ENCODE measurements around the gene CNEP1R1.
"Not testable (repeated sequence)": the region's sequence is repeated elsewhere in the genome, so short reads cannot be mapped to it uniquely, and the experiment has no call there.

CNEP1R1 gene, protein sequence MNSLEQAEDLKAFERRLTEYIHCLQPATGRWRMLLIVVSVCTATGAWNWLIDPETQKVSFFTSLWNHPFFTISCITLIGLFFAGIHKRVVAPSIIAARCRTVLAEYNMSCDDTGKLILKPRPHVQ

DNA sequence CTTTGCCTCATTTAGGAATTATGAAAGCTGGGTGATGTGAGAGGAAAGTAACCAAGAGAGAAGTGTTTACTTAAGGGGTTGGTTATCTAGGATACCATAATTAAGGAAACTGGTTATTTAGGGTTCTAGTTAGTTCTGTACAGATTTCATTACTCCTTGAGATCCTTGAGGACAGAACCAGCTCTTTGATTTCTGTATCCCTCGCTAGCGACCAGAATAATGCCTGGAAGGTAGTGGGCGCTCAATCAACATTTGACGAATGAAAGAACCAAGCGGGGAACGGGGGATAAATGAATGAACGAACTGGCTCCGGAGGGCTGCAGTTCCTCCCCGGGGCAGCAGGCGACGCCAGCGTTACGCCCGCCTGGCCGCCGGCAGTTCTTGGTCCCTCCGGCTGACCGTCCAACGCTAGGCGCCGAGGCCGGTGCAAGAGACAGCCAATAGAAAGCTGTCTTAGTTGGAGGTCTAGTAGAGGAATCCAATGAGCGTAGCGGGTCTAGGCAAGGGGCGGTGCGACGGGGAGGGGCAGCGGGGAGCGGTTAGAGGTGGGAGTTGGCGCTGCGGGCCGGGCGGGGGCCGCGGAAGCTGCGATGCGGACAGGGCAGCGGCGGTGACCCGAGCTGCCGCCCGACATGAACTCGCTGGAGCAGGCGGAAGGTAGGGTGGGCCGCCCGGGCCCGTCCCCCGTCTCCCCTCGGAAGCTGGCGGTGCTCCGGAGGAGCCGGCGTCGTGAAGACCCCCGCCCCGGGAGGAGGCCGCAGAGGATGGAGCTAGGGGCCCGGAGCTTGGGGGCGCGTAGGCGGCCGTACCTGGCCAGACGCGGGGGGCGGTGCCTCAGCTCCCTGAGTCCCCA is at the start of gene CNEP1R1:
Gene CNEP1R1, plus strand, starts transcription at position 542 of the 853 bp plus-strand sequence. Its CDS starts 91 bp downstream, at position 633.
- peak; percentile 92 for DNase-seq

DNA sequence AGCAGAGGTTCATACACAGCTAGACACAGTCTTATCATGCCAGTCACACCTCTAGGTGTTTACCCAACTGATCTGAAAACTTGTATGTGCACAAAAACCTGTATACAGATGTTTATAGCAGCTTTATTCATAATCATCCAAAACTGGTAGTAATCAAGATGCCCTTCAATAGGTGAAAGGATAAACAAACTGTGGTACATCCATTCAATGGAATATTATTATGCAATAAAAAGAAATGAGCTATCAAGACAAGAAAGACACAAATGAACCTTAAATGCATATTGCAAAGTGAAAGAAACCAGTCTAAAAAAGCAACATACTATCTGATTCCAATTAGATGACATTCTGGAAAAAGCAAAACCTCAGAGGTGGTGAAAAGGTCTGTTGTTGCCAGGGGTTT is 47.6 kb upstream of the CNEP1R1 start:
- no peak for DNase-seq

DNA sequence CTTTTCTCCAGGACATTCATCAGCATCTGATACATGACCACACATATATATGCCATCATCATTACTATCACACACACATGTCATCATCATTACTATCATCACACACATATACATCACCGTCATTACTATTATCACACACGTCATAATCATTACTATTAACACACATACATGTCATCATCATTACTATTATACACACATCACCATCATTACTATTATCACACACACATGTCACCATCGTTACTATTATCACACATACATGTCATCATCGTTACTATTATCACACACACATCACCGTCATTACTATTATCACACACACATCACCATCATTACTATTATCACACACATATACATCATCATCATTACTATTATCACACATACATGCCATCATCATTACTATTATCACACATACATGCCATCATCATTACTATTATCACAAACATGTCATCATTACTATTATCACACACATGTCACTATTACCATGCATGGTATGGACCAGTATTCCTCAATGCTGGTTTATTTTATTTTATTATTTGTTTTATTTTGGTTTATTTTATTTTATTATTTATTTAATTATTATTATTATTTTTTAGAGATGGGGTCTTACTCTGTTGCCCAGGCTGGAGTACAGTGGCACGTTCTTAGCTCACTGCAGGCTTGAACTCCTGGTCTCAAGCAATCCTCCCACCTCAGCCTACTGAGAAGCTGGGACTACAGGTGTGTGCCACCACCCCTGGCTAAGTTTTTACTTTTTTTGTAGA is 46.3 kb upstream of the CNEP1R1 start:
- no peak for DNase-seq

DNA sequence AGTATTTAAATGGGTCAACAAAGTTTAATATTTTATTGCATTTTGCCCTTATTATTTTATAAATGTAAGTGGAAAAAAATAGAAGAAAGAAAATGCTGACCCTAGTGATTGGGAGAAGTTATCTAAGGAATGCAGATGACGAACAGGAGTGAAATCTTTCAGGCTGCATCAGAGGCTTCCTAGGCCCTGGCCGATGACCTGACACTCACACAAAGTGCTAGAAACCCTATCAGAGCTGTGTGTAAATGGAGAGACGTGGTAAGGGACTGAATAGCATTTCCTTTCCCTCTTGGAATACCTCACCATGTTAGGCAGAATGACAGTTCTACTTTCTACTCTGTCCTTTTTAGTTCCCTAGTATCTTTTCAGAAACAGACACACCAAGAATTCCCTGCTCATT is 44.9 kb upstream of the CNEP1R1 start:
- no peak for DNase-seq

DNA sequence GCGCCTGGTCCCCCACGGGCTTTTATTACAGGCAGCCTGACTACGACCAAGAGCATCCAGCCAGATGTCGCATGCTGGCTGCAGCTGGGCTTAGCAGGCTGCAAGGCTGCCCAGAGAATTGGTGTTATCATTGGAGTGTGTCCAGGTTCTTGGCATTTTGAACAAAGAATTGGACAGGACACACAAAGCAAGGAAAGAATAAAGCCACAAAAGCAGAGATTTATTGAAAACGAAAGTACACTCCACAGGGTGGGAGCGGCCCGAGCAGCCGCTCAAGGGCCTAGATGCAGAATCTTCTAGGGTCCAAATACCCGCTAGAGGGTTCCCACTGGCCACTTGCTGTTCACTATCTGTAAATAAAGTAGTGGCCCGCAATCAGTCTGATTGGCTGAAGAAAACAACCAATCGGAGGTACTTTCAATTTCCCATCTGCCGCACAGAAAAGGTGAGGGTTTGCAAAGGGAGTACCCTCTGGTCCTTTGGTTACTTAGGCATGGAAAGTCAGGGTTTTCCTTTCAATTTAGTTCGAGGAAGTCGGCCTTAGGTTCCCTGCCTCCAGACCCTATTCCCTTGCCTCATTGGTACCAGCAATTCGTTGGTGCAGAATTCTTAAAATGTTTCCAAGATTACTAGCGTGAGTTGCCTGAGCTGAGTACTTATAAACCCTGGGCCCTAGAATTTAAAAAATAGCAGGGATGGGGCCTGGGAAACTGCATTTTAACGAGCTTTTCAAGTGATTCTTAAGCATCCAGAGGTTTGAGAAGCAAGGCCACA is 38.5 kb upstream of the CNEP1R1 start:
- DNase-seq = no peak

DNA sequence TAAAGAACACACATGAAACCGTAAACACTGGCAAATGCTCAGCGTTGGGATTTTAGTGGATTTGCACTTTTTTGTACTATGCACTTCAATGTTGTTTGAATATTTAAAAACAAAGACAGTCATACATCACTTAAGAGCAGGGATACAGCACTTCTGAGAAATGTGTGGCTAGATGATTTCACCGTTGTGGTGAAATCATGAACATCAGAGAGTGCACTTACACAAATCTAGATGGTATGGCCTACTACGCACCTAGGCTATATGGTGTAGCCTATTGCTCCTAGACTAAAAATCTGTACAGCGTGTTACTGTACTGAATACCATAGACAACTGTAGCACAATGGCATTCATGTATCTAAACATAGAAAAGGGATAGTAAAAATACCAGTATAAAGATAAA is 37.6 kb upstream of the CNEP1R1 start:
- no peak for DNase-seq

DNA sequence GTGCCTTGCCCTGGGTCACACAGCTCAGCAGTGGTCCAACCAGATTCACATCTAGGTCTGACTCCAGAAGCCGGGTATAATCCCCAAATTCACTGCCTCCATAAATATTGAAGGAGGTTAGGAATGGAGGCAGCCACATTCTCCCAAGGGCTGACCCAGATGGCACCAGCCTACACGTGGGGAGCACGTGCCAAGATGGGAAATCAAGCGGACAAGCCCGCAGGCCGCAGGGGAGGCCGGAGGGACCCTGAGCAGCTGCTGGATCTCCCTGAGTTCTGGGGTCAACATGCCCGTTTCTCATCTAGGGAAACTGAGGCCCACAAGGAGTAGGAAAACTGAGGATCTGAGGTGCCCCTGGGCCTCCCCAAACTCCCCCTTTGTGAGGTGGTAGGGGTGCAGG is 32.2 kb upstream of the CNEP1R1 start:
- DNase-seq = no peak

DNA sequence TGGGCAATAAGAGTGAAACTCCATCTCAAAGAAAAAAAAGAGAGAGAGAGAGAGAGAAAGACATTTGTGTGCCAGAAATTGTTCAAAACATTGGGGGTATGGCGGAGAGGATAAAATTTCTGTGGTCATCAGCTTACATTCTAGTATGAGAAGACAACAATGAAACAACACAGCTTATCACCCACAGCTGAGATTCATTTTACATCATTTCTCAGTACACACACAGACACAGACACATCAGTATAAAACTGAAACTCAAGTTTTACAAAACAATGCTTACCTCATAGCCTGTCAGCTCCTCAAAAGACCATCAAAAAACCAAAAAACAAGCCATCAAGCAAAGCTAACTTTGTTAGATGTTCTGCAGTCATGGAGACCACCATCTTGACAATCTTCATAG is 31.4 kb upstream of the CNEP1R1 start:
- DNase-seq = no peak

DNA sequence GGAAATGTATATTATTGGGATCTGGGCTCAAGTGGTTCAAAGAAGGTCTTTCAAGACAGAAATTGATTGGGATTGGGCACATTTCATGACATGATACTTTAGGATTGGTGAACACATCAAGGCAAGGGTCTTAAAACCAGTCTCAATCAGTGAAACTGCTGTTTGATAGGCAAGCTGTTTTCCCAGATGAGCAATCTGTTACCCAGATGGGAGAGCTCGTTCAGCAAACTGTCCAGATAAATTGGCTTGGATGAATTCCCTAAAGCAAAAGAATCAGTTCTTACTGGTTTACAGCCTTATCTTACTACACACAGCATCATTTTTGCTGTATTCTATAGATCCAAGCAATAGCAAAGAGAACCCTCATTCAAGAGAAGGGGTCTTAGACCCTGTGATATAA is 31.0 kb upstream of the CNEP1R1 start:
- no peak for DNase-seq

DNA sequence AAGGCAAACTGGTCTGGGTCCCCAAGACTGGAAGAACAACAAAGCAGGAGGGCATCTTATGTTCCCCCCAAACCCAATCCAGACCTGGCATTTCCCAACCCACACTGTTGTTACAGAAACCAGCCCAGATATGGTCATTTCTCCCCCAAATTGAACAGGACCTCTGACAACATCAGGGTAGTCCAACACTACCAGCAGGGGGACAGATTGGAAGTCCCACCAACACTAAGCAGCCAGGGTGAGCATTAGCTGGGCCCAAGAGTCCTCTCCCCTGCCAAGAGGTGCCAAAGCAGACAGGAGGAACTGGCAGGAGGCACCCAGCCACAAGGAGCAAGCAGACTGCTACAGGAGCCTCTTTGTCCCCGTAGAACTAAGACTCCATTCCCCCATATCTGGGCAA is 29.3 kb upstream of the CNEP1R1 start:
- DNase-seq = no peak

DNA sequence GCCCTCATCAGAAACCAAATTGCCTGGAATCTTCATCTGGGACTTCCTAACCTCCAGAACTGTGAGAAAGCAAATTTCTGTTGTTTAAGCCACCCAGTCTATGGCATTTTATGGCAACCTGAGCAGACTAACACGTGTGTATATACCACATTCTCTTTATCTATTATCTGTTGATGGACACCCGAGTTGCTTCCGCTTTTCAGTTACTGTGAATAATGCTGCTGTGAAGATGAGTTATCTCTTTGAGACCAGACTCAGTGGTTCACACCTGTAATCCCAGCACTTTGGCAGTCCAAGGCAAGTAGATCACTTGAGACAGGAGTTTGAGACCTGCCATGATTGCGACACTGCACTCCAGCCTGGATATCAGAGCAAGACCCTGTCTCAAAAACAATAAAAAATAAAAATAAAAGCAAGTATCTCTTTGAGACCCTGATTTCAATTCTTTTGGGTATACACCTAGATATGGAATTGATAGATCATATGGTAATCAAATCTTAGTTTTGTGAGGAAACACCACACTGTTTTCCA is 27.2 kb upstream of the CNEP1R1 start:
- no peak for DNase-seq

DNA sequence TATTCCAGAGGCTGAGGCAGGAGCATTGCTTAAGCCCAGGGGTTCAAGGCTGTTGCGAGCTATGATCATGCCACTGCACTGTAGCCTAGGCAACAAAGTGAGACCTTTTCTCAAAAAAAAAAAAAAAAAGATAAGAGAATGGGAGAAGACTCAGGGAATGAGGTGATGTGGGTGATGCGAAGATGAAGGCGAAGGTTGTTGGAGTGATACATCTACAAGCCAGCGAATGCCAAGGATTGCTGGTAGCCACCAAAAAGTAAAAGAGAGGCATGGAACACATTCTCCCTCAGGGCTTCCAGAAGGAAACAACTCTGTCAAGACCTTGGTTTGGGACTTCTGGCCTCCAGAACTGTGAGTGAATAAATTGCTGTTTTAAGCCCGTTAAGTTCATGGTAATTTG is 26.0 kb upstream of the CNEP1R1 start:
- DNase-seq = no peak

DNA sequence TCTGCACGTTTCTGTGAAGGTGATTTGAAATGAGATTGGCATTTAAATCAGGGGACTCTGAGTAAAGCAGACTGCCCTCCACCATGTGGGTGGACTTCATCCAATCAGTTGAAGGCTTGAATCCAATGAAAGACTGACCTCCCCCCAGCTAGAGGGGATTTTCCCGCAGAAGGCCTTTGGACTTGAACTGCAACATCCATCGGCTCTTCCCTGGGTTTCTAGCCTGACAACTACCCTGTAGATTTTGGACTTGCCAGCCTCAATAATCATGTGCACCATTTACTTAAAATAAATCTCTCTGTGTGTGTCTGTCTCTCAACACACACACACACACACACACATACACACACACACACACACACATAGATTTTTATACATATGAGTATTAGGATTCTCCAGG is 23.9 kb upstream of the CNEP1R1 start:
- no peak for DNase-seq

DNA sequence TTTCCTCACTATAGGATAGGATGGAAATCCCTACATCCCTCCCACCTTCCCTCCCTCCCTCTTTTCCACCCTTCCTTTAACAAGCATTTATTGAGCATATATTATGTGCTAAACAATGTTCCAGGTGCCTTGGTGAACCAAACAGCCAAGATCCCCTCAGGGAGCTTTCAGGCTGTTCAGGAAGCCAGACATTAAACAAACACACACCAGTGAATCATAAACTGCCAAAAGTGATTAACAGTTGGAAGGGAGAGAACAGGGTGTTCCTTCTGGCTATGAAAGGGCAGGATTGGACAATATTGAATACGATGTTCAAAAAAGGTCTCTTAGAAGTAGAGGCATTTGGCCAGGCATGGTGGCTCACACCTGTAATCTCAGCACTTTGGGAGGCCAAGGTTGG is 22.8 kb upstream of the CNEP1R1 start:
- no peak for DNase-seq

DNA sequence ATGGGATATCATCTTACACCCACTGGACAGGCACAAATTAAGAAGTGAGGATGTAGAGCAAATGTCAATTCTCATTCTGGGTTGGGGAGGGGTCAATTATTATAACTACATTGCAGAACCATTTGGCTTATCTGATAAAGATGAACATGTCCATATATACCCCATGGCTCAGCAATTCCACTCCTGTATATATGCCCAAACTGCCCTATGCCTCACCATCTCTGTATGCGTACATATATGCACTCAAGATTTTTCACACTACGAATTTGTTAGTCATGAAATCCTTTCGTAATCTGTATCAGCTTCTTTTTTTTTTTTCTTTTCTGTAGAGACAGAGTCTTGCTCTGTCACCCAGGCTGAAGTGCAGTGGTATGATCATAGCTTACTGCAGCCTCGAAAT is 20.8 kb upstream of the CNEP1R1 start:
- no peak for DNase-seq

DNA sequence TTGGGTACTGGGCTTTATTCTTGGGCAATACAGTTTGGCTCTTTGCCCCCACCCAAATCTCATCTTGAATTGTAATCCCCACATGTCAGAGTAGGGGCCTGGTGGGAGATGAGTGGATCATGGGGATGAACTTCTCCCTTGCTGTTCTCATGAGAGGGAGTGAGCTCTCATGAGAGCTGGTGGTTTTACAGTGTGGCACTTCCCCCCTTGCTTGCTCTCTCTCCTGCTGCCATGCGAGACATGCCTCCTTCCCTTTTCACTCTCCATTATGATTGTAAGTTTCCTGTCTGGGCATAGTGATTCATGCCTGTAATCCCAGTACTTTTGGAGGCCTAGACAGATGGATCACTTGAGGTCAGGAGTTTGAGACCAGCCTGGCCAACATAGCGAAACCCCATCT is 18.1 kb upstream of the CNEP1R1 start:
- DNase-seq = no peak

DNA sequence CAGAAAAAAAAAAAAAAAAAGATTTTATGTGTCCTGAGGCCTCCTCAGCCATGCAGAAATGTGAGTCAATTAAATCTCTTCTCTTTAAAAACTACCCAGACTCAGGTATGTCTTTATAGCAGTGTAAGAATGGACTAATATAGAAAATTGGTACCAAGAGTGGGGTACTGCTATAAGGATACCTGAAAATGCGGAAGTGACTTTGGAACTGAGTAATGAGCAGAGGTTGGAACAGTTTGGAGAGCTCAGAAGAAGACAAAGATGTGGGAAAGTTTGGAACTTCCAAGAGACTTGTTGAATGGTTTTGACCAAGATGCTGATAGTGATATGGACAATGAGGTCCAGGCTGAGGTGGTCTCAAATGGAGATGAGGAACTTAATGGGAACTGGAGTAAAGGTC is 17.3 kb upstream of the CNEP1R1 start:
- DNase-seq = no peak

DNA sequence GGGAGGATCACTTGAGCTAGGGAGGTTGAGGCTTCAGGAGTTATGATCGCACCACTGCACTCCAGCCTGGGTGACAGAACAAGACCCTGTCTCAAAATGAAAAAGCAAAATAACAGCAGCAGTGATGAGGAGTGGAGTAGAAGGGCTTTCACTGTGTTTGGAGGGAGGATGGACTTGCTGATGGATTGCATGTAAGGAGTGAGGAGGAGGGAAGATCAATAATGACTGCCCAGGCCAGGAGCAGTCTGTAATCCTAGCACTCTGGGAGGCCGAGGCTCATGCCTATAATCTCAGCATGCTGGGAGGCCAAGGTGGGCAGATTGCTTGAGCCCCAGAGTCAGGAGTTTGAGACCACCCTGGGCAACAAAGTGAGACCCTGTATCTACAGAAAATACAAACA is 14.8 kb upstream of the CNEP1R1 start:
- no peak for DNase-seq

DNA sequence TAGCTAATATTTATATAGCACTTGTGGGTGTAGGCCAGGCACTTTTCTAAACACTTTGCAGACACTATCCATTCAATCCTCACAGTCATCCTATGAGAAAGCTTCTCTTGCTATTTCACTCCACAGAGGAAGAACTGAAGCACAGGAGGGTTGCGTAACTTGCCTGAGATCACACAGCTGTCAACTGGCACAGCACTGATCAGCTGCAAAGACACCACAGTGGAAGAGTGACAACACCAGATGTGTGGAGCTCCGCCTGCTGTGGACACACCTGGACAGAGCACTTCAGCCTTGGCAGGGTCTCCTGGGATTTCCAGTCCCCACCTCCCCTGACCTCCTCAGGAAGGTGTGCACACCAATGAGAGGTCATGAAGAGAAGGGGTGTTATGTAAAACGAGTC is 13.3 kb upstream of the CNEP1R1 start:
- DNase-seq = no peak

DNA sequence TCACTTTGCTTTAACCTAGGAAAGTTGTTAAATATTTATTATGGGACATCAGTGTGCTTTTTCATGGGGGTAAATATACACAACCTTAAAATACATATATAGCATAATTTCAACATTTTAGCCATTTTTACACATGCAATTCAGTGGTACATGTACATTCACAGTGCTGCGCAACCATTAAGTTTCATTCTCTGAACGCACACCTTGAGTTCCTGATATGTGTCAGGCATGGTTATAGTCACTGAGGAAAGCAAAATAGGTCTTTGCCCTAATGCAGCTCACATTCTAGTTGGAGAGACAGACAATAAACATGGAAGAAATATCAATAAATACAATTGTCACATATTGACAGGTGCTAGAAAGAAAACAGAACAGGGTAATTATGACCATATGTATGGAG is 12.8 kb upstream of the CNEP1R1 start:
- no peak for DNase-seq

DNA sequence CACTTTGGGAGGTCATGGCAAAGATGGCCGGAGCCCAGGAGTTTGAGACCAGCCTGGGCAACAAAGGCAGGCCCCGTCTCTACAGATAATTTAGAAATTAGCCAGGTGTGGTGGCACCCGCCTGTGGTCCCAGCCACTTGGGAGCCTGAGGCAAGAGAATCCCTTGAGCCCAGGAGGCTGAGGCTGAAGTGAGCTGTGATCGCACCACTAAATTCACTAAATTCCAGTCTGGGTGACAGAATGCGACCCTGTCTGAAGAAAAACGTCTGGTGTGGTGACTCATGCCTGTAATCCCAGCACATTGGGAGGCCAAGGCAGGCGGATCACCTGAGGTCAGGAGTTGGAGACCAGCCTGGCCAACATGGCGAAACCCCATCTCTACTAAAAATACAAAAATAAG is 10.8 kb upstream of the CNEP1R1 start:
- DNase-seq = not testable (repeated sequence)

DNA sequence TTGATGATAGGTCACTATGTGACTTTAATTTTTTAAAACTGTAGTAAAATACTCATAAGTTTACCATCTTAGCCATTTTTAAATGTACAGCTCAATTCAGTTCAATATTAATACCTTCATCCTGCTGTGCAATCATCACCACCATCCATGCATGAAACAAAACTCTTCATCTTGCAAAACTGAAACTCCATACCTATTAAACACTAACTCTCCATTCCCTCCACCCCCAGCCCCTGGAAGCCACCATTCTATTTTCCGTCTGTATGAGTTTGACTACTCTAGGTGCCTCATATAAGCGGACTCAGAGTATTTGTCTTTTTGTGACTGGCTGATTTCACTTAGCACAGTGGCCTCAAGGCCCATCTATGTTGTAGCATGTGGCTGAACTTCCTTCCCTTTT is 9.4 kb upstream of the CNEP1R1 start:
- no peak for DNase-seq

DNA sequence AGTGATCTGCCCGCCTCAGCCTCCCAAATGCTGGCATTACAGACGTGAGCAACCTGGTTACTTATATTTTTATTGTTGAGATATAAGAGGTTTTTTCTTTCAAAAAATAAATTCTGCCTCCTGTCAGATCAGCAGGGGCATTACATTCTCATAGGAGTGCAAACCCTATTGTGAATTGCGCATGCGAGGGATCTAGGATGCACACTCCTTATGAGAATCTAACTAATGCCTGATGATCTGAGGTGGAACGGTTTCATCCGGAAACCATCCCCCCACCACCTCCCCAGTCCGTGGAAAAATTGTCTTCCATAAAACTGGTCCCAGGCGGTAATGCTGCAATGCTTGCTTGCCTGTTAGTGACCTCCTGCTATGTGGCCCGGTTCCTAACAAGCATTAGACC is 7.5 kb upstream of the CNEP1R1 start:
- no peak for DNase-seq
